ENCODE data around the gene GET4.
"Not testable (repeated sequence)": the region's sequence is repeated elsewhere in the genome, so short reads cannot be mapped to it uniquely, and the experiment has no call there.

Gene GET4

DNA sequence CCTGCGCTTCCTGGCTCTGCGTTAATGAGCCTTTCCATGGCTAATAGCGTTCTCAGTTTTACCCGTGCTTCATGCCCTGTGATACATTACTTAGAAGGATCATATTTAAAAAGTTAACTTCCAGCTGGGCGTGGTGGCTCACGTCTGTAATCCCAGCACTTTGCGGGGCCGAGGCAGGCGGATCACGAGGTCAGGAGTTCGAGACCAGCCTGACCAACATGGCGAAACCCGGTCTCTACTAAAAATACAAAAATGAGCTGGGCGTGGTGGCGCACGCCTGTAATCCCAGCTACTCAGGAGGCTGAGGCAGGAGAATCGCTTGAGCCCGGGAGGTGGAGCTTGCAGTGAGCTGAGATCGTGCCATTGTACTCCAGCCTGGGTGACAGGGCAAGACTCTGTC, 3.7 kb upstream of the GET4 start:
- not testable (repeated sequence) for DNase-seq

DNA sequence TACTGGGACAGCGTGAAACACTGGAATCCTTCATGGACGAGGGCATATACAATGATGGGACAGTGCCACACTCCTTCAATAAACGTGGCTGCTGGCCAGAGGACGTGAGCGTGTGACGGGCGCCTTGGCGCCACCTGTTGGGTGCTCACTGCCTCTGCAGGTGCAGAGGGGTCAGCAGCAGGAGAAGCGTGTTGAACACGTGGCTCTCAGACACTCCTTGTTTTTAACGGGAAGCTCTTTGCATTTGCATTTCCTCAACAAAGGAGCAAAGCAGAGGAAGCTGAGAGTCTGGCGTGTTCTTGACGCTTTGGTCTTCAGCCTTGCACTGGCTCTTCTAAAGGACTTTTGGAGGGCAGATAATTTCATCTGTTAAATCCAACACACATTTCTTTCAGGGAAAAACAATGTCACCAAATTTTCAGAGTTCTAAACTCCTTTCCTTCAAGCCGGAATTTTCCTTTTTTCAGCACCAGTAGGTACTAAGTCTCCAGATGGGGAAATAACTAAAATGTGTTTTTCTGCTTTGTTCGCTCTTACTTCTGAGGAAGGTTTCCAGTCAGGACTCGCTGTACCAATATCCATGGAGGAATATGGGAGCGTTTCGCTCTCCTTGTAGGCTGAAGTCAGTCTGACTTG, 2.9 kb upstream of the GET4 start:
- DNase-seq = peak; percentile 73 to 74

DNA sequence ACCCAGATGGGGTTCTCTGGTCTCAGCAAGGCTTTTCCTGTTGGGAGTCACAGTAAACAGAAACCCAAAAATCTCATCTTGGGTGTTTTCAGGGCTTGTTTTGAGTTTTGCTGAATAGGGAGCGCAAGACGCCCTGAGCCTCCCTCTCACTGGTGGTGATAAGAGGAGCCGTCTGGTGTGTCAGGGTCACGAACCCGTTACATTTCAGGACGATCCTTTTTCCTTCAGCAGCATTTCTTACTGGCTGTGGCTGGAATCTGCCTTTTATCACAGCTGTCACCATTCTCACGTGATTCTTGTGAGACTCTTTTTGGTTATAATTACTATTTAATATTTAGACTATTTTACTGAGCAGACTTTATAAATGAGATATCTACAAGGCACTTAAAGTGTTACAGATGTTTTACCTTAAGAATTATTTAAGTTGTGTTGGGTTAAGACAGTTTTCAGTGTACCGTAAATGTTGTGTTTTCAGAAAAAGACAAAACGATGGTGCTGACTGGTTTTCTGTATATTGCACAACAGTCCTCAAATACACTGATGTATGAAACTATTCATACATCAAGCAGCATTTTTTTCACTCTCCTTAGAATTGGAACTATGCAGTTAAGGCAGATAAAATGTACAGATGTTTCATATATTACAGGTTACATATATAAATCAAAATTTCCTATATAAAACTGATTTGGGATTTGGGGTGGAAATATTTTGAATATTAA, 2.2 kb upstream of the GET4 start:
- DNase-seq = no peak

DNA sequence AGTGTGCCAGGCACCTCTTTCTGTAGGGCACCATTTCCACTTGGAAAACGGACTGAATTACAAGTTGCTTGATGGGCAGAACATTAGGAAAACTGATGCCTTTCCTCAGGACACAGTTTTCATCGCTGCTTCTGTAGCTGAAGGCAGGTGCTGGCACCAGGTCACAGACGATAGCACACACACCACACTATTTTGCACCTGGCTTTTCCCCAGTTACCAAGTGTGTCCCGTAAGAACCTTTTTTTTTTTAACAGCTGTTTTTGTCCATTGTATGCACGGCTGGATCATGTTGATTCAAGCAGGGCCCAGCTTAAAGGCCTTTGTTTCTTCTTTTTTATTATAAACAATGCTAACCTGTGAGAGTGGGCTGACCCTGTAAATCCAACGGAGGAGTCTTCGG, 1.3 kb upstream of the GET4 start:
- no peak for DNase-seq

DNA sequence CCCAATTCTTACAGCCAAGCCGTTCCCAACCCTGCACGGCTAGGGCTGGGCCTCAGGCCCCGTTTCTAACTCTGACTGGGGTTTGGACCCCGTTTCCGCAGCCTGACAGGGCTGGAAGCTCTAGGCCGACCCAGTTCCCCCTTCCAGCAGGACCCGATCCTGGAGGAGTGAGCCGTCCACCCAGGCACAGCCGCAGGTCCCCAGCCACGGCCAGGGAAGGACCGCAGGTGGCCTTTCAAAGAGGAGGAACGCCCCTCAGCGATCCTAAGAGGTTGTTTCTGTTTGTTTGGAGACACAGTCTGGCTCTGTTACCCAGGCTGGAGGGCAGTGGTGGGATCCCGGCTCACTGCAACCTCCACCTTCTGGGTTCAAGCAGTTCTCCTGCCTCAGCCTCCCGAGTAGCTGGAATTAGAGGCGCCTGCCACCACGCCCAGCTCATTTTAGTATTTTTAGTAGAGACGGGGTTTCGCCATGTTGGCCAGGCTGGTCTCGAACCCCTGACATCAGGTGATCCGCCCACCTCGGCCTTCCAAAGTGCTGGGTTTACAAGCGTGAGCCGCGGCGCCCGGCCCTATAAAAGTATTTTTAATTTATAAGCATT, 778 bp upstream of the GET4 start:
- DNase-seq = no peak

DNA sequence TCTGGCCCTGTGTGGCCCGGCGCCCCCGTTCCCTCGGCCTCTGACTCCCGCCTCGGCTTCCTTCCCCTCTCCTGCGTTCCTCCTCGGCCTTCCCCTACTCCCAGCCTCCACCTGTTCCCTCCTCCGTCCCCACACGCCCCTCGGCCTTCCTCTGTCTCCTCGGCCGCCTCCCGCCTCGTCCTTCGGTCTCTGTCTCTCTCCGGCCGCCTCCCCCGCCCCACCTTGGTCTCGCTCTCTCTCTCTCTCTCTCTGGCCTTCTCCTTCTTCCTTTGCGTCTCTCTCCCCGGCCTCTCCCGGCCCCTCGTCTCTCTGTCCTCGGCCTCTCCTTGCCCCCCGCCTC, 588 bp downstream of the GET4 start:
- no peak for DNase-seq

DNA sequence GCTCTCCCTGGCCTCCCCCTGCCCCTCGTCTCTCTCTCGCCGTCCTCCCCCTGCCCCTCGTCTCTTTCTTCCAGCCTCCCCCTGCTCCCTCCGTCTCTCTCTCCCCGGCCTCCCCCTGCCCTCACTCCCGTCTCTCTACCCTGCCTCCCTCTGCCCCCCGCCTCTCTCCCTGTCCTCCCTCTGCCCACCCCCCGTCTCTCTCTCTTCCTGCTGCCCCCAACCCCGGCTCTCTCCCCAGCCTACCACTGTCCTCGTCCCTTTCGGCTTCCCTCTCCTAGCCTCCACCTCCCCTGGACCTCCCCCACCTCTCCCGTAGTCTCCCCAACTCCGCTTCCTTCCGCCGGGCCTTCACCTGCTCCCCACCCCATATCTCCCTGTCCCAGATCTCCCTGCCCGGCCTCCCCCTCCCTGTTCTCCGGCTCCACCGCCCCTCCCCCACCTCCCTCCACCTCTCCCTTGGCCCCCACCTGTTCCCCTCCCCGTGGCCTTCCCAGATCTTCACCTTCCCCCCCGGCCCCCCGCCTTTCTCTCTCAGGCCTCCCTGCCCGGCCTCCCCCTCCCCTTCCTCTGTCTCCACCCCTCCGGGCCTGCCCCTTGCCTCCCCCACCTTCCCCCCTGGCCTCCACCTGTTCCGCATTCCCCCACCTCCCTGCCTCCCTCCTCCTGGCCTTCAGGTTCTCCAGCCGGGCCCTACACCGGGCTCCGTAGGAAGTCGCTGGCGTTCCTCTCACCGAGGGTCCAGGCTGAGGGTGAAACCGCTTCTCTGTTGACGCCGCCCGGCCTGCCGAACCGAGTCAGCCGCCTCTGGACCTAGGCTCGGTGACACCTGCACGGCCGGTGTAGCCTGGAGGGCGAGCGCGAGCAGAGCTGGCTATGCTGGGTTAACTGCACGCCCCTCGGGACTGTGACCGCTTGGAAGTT, 1.2 kb downstream of the GET4 start:
- no peak for DNase-seq

DNA sequence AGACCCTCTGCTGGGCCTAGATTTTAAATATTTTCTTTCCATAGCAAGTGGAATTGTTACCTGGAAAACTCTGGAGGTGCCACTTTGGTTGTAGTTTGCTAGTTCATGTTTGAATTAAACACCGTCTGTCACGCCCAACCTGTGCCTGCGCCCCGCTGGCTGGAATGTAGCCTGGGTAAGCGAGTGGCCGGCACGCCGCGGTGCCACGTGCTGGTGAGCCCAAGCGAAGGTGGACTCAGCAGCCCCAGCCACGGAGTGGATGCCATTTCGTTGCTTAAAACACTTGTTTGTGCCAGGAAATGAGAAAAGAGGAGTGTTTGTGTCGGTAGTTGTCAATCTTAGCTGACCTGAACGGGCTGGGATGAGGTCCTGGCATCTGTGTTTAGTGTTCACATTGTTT, 2.7 kb downstream of the GET4 start:
- no peak for DNase-seq

DNA sequence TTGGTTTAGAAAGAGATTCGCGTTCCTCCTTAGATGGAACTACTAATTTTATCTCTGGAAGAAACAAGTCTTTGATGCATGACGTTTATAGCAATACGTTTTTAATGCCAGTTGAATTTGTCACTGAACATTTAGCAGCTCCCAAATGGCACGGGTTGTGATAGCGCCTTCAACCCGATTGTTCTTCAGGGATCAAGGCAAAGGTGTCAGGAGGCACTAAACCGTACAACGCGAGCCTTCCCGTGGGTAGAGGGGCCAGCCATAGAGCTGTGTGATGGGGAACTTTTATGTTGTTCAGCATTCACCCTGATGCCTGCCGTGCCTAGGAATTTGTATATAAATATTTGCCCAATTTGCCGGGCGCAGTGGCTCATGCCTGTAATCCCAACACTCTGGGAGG, 3.4 kb downstream of the GET4 start:
- no peak for DNase-seq

DNA sequence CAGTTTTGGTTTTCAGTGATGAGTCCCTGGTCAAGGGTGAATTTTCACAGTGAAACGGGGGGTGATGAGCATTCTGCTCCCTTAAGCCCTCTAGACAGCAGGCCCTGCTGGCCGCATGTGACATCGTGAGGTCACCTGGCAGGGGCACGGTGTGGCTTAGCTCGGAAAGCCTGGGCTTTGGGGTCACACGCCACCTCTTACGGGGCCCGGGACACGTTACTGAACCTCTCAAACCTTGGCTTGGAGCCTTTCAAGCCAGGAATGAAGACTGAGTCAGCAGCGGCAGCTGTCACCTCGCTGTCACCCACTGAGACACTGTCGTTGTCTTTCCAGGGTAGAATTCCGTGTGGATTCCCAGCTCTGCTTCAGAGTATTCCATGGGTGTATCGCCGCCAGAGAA, 4.1 kb downstream of the GET4 start:
- no peak for DNase-seq

DNA sequence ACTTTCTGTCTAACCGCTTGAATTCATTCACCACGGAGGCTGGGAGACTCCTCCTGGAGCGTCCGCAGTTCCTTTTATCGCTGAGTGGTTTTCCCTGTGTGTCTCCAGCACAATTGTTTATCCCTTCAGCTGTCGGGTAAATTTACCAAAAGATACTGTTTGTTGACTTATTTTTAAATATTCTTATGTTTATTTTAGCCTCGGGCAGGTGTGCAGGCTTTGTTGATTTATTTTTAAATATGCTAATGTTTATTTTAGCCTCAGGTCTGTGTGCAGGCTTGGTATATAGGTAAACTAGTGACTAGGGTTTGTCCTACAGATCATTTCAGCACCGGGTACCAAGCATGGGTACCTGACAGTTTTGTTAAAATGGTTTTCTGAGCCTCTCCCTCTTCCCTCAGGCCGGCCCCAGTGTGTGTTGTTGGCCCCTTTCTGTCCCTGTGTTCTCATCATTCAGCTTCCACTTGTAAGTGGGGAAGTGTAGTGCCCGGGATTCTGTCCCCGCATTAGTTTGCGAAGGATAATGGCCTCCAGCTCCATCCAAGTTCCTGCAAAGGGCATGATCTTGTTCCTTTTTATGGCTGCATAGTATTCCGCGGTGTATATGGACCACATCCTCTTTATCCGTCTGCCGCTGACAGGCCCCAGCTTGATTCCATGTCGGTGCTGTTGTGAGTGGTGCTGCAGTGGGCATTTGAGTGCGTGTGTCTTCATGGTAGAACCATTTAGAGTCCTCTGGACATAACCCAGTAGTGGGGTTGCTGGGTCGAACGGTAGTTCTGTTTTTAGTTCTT, 5.3 kb downstream of the GET4 start:
- no peak for DNase-seq

DNA sequence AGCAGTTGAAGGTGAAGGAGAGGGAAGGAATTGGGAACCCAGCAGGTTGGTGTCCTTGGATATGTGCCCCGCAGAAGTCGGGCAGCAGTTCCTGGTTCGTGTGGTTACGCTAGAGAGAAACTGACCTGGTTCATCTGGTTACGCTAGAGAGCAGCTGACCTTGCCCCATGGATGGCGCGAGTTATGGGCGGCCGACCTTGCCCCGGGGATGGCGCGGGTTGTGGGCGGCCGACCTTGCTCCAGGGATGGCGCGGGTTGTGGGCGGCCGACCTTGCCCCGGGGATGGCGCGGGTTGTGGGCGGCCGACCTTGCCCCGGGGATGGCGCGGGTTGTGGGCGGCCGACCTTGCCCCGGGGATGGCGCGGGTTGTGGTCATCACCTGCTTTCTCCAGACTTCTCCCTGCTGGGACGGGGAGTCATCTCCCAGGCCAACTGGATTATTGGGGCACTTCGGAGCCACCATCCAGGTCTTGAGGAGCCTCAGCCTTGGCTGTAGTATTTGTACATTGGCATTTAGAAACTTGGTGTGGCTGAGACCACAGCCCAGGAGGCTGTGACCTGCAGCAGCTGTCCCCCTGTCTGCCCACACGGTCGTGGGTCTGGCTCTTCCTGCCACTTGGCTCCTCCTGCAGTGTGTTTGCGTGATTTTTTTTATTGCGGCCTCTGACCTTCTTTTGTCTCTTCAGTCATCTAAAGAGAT, 6.1 kb downstream of the GET4 start:
- no peak for DNase-seq

DNA sequence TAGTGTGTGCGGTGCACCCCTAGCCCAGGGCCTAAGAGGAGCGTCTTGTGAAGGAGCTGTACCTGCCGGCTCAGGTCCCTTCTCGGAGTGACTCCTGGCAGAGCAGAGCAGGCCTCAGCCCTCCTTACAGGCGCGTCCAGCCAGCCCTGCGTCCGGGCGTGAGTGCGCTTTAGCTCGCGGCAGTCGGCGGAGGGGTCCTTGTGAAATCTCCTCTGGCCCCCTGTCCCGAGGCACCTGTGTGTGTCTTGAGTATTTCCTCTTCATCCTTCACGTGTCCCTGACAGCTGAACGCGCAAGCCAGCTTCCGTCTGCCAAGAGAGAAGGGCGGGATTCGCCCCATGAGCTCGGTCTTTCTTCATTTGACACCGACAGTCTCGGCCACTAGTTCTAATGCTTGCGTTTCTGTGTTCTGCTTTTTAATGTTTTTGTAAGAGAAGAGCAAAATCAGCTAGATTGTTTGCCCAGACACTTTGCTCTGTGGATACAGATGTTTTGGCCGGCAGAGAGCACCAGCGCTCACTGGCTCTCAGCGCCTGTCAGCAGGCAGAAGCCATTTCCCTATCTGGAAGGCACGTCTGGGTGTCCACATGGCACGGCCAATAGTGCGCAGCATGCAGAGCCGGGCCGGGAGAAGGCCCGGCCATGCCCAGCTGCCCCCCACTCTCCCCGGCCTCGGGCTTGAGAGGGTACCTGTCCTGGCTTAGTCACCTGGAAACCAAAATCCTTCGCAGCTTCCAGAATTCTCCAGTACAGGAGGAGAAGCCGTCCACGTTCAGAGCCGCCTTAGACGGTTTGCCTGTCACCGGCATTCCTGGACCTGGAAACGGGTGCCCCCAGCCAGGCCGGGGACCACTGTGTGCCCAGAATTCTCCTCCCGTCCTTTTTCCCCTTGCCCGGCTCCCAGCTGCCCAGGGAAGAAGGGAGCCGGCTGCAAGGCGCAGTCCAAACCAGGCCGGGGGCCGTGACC, 7.0 kb downstream of the GET4 start:
- no peak for DNase-seq

DNA sequence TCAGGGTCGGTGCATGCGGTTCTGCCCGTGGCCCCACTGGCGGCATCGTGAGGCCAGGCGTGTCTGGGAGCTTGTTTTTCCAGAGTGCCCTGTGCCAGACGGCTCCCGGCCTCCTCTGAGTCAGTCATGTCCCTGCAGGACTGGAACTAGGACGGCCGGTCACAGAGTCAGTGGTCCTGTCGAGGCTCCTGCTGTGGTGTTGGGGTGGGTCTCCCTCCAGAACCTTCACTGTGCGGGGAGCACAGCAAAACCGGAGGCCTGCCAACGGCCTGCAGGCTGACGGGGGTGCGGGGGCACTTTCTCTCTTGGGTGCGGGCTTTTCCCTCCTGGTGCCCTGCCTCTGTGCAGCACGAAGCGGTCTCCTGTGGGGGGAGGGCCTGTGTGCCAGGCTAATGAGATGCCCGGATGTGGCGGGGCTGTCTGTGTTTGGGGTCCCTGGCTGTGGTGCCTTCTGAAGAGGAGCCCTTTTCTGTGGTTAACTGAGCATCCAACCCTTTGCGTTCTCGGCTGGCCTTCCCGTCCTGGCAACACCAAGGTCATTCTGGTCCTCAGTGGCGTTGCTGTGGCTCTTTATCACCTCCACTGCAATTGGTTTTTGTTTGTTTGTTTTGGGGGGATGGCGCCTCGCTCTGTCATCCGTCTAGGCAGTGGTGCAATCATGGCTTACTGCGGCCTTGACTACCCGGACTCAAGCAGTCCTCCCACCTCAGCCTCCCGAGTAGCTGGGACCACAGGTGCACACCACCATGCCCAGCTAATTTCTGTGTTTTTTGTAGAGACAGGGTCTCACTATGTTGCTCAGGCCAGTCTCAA, 8.0 kb downstream of the GET4 start:
- DNase-seq = no peak

DNA sequence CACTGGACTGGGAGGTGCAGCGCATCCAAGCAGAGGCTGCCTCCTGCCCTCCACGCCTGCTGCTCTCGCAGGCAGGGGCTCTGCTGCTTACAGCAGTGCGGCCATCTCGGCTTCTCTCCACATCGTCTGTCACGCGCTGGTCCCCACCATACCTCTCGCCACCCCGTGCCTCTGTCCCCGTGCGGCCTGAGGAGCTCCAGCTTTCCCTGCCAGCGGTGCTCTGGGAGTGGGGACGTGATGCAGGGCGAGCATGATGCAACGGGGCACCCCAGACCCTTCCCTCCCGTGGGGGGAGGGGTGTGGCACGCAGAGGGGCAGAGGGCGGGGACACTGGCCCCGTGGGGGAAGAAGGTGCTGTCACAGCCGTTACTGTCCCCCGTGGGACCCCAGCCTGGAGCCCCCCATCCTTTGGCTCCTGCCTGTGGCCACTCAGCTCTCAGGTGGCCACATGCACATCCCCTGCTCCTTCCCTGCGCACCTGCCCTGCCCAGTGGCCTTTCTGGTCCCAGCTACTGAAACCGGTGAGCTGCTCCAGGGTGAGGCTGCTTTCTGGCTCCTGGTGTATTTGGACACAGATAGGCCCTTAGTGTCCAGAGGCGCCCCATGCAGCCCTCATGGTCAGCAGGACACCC, 9.0 kb downstream of the GET4 start:
- no peak for DNase-seq

DNA sequence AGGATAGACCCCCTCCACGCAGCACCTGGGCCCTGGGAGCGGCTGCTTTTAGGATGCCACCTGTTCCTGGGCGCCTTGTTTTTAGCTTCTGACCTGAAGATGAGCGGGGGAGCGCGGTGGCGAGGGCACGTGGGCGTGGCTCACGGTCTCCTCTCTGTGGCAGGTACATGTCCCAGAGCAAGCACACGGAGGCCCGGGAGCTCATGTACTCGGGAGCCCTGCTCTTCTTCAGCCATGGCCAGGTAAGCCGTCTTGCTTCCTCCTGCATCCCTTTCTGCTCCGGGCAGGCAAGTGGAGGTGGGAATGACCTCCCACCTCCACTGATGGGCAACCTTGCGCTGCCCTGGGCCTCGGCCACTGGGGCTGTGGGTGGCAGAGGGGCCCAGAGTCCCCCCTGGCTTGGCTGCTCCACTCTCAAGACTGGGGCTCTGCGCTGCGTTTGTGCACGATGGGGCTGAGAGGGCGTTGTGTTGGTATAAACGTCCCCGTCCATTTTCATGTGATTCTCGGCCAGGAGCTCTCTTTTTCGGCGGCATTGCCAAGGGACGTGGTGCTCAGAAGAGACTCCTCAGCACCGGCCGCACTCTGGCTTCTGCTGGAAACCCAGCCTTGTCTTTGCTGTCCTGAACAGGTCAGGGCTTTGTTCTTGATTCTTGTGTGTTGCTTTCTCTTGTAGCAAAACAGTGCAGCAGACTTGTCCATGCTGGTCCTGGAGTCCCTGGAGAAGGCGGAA, 9.7 kb downstream of the GET4 start:
- no peak for DNase-seq

DNA sequence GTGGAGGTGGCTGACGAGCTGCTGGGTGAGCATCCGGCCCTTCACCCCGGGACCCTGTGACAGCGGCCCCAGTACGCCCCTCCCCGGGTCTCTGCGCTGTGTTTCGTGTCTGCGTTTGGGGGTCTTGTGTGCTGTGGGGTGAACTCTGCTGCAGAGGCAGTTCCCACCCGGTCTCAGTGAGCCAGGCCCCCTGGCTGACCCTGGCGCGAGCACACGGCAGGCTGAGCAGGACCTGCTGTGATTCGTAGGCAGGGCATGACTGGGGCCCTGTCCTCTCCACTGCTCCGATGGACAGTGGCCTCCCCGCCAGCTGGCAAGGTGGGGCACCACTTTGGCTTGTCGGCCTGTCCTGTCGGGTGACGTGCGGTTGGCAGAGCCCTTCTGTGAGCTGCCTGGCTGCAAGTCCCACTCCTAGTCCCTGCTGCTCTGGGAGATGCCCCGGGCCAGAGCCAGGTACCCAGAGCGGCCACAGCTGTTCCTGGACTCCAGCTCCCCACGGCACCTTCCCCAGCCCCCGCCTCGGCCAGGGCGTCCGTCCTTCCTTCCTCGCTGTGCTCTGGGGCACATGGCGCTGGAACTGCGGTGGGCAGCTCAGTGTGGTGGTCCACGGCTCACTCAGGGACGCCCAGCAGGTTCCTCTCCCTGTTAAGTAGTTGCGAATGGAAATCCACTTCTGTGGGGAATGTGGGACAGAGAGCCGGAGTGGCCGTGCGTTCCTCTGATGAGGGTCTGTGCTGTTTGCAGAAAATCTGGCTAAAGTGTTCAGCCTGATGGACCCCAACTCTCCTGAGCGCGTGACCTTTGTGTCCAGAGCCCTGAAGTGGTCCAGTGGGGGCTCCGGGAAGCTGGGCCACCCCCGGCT, 10.5 kb downstream of the GET4 start:
- DNase-seq = no peak

DNA sequence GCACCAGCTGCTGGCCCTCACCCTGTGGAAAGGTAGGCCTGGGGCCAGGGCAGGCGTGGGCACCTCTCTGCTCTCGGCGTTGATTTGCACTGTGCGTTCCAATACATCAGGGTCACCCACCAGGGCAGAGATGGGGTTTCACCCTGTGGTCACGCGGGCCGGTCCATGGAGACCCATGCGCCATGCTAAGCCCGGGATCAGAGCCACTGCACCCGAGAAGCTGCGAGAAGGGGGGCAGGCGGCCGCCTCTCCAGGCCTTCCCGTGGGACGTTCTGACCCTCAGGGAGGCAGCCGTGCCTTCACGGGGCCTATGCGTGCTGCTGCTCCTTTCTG, 11.1 kb downstream of the GET4 start:
- no peak for DNase-seq
